Measurements from ENCODE around the gene PPP1R2C.

DNA sequence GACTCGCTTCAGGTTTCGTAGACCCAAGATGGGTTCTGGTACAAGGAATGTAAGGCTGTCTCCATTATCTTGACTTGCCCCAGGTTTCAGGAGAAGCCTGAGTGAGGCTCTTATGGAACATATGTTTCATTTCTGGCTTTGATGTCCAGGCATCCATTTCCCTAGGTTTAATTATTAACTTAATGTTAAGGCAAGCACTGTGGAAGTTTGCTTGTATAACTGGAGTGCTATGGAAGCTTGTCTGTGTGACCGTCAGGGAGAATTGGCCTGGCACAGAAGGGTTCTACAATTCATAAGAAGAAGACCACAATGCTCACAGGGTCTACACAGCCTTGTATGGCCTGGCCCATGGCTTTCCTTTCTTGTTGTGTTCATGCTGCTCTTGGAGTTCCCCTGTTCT, 47.2 kb upstream of the PPP1R2C start:
- no peak for TF ChIP-seq TCF7L2 (IDR thresholded peaks at IDR 0.05; ENCODE audit: borderline replicate concordance, low read depth, low read length)
- no peak for TF ChIP-seq FEZF1 (tag by site-specific recombination; IDR thresholded peaks at IDR 0.05)
- TF ChIP-seq ZNF184 (tag by site-specific recombination; IDR thresholded peaks at IDR 0.05): no peak
- no peak for TF ChIP-seq ZNF138 (tag by site-specific recombination; IDR thresholded peaks at IDR 0.05; ENCODE audit: borderline replicate concordance)

Measured in HEK293 (cell line).